Activated naive CD8-positive, alpha-beta T cell (primary cell): Measurements from ENCODE around the gene RPS6KA2.

Source experiments
- H3K27ac Mint-ChIP-seq: one replicate; pipeline ENCODE4 v1.8.0; 2021; ENCODE audit warnings: mixed read lengths
- H3K27me3 Mint-ChIP-seq: one replicate; pipeline ENCODE4 v1.8.0; 2021; ENCODE audit warnings: mixed read lengths
- H3K36me3 Mint-ChIP-seq: one replicate; pipeline ENCODE4 v1.8.0; 2021; ENCODE audit warnings: mixed read lengths
- H3K4me1 Mint-ChIP-seq: one replicate; pipeline ENCODE4 v1.8.0; 2021; ENCODE audit warnings: low read depth, mixed read lengths
- H3K4me3 Mint-ChIP-seq: one replicate; pipeline ENCODE4 v1.8.0; 2021; ENCODE audit warnings: mild to moderate bottlenecking, mixed read lengths
- H3K9me3 Mint-ChIP-seq: one replicate; pipeline ENCODE4 v1.8.0; 2021; ENCODE audit warnings: low read depth, mixed read lengths

RPS6KA2 gene

DNA sequence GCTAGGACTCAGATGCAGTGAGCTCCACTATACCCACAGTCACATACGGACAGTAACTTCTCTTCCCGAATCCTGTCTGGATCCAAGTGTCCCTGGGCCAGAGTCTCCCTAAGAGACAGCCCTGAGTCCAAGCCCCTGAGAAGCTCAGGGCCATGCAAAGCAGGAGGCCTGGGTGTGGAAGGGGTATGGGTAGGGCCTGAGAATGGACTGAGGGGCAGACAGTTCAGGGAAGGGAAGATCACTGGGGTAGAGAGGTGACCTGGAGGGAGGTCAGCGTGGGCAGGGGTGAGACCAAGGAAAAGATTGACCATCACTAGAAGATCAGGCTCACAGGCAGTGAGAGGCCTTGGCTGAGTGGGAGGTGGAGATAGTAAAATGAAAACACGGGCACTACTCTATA lies 8.8 kb downstream of the RPS6KA2 start:
- Mint-ChIP-seq H3K4me3 (no peak overlapping the region), H3K27me3 (no peaks in the 10 kb centered on the region), H3K9me3 (no peaks in the 10 kb centered on the region), H3K36me3 (peaks cover 7% of the 10 kb centered on the region), H3K4me1 (no peaks in the 10 kb centered on the region), H3K27ac (no peak overlapping the region)

GRCh38 chr6:166617359-166617758 lies 9.7 kb downstream of the RPS6KA2 start:
- no peaks in the 10 kb centered on the region for H3K27me3 Mint-ChIP-seq
- no peak overlapping the region for H3K4me3 Mint-ChIP-seq
- peaks cover 7% of the 10 kb centered on the region for H3K36me3 Mint-ChIP-seq
- no peak overlapping the region for H3K27ac Mint-ChIP-seq
- H3K9me3 Mint-ChIP-seq = no peaks in the 10 kb centered on the region
- no peaks in the 10 kb centered on the region for H3K4me1 Mint-ChIP-seq

- no peak overlapping the region for H3K4me3 Mint-ChIP-seq
- no peaks in the 10 kb centered on the region for H3K4me1 Mint-ChIP-seq
- no peaks in the 10 kb centered on the region for H3K9me3 Mint-ChIP-seq
- H3K27ac Mint-ChIP-seq = no peak overlapping the region
- no peaks in the 10 kb centered on the region for H3K27me3 Mint-ChIP-seq
- peaks cover 7% of the 10 kb centered on the region for H3K36me3 Mint-ChIP-seq
These were observed 10.5 kb downstream of the RPS6KA2 start for GRCh38 chr6:166616261-166617238.

DNA sequence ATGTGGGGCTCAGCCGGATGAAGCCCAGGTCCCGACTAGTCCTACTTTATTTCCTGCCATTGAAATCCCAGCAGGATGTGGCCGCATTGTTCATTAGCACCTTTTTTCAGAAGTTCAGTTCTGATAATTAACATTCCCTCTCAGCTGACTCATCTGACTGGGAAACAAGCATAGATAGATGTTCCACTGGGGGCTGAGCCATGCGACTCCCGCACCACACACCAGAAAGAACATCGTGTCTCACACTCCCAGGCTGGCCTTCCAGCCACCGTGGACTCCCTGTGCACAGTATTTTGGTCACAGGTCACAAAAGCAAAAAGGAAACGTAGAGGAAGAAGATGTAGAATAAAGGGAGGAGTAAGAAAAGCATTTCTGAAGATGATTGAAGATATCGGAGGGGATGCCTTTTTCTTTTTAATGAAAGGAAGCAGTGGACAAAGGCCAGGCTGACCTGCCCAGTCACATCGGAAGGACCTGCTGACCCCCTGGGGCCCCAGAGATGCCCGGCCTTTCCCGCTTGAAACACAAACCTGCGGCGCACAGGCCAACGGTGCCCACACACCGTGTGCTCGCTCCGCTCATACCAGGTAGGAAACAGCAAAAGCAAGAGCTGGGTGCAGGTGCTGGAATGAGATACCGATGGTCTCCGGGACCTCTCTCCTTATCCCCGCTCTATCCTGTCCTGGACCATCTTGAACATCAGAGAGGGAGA lies 11.8 kb downstream of the RPS6KA2 start:
- H3K27ac Mint-ChIP-seq = no peak overlapping the region
- H3K4me1 Mint-ChIP-seq = no peaks in the 10 kb centered on the region
- peaks cover 7% of the 10 kb centered on the region for H3K36me3 Mint-ChIP-seq
- no peak overlapping the region for H3K4me3 Mint-ChIP-seq
- H3K9me3 Mint-ChIP-seq = no peaks in the 10 kb centered on the region
- no peaks in the 10 kb centered on the region for H3K27me3 Mint-ChIP-seq

GRCh38 chr6:166614589-166614988 lies 12.5 kb downstream of the RPS6KA2 start:
- Mint-ChIP-seq H3K9me3 (no peaks in the 10 kb centered on the region), H3K4me3 (no peak overlapping the region), H3K36me3 (peaks cover 7% of the 10 kb centered on the region), H3K4me1 (no peaks in the 10 kb centered on the region), H3K27me3 (no peaks in the 10 kb centered on the region), H3K27ac (no peak overlapping the region)

- H3K36me3 Mint-ChIP-seq = peaks cover 7% of the 10 kb centered on the region
- H3K4me3 Mint-ChIP-seq = no peak overlapping the region
- H3K4me1 Mint-ChIP-seq = no peaks in the 10 kb centered on the region
- no peaks in the 10 kb centered on the region for H3K9me3 Mint-ChIP-seq
- H3K27ac Mint-ChIP-seq = no peak overlapping the region
- no peaks in the 10 kb centered on the region for H3K27me3 Mint-ChIP-seq
These were observed 12.9 kb downstream of the RPS6KA2 start for GRCh38 chr6:166614171-166614583.

DNA sequence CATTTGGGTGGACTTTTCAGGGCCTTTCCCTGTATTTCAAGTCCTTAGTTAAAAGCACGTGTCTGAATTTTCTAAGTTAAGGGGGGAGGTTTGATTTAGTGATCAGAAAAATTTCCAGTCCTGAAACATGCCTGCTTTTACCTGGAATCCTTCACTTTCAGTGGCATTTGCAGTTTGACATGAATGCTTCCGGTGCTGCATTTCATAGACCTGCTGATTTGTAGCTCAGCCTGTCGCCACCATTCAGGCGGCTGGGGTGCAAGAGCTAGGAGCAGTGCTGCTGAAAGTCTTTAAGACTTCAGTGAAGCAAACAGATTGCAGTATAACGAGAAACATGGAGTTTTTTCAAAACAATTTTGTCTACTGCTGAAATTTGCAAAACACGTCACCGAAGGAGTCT lies 14.0 kb downstream of the RPS6KA2 start:
- no peak overlapping the region for H3K4me3 Mint-ChIP-seq
- peaks cover 4% of the 10 kb centered on the region for H3K36me3 Mint-ChIP-seq
- no peak overlapping the region for H3K27ac Mint-ChIP-seq
- H3K9me3 Mint-ChIP-seq = no peaks in the 10 kb centered on the region
- H3K4me1 Mint-ChIP-seq = no peaks in the 10 kb centered on the region
- H3K27me3 Mint-ChIP-seq = no peaks in the 10 kb centered on the region

DNA sequence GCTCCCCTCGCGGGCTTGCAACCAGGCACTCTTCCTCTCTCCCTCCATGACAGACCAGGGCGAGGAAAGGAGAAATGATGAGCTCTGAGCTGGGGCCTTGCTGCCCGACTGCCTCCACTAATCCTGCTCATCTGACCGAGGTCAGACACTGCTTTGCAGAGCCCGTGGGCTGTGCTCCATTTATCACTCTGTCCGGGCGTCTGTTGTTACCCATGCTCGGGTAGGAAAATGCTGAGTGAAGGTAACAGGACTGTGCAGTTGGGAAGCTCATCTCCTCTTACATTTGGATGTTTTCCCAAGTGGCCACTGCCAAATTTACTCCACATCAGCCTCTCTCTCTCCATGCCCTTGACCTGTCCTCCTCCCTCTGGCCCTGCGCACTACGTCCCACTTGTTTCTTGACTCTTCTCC lies 14.6 kb downstream of the RPS6KA2 start:
- Mint-ChIP-seq H3K27me3 (no peaks in the 10 kb centered on the region), H3K4me3 (no peak overlapping the region), H3K9me3 (no peaks in the 10 kb centered on the region), H3K4me1 (no peaks in the 10 kb centered on the region), H3K27ac (no peak overlapping the region), H3K36me3 (peaks cover 4% of the 10 kb centered on the region)

GRCh38 chr6:166611631-166612030 lies 15.4 kb downstream of the RPS6KA2 start:
- Mint-ChIP-seq H3K27me3 (no peaks in the 10 kb centered on the region), H3K4me1 (no peaks in the 10 kb centered on the region), H3K4me3 (no peak overlapping the region), H3K36me3 (peaks cover 4% of the 10 kb centered on the region), H3K9me3 (no peaks in the 10 kb centered on the region), H3K27ac (no peak overlapping the region)

GRCh38 chr6:166610069-166610468 lies 17.0 kb downstream of the RPS6KA2 start:
- Mint-ChIP-seq H3K9me3 (no peaks in the 10 kb centered on the region), H3K4me1 (no peaks in the 10 kb centered on the region), H3K27me3 (no peaks in the 10 kb centered on the region), H3K36me3 (peaks cover 3% of the 10 kb centered on the region), H3K27ac (no peak overlapping the region), H3K4me3 (no peak overlapping the region)

DNA sequence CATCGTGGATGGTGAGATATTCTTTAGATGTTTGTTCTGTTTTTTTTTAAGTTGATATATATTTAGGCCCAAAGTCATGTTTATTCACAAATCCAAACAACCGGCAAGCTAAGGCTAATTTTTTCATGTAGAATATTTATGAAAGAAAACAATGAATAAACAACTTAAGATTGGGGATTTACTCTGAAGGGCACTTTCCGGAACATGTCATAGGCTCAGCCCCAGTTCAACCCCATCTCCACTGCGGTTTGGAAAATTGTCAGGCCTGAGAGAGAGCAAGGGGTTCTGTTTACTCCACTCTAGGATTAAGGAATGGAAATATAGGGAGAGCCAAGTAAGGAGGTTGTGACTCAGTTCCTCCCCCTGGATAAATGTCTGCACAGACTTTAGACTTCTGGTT lies 18.3 kb downstream of the RPS6KA2 start:
- no peaks in the 10 kb centered on the region for H3K4me1 Mint-ChIP-seq
- no peaks in the 10 kb centered on the region for H3K9me3 Mint-ChIP-seq
- no peak overlapping the region for H3K4me3 Mint-ChIP-seq
- peaks cover under 1% of the 10 kb centered on the region for H3K36me3 Mint-ChIP-seq
- H3K27ac Mint-ChIP-seq = no peak overlapping the region
- H3K27me3 Mint-ChIP-seq = no peaks in the 10 kb centered on the region

DNA sequence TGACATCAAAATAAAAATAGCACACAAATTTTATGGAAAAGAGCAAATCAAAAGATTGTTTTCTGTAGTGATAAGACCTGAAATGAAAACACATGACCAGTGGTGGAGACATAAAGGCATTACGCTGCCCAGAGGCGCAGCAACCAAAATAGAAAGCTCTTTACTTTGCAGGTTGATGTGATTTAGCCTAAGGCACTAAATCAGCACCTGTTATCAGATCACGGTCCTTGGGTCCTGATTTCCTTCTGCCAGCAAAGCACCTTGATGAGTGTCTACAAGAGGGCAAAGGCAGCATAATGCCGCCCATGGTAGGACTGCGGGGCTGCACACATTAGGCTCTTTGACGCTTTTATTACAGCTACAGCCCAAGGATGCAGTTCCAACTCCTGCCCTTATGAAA lies 21.3 kb downstream of the RPS6KA2 start:
- H3K9me3 Mint-ChIP-seq = no peaks in the 10 kb centered on the region
- H3K27me3 Mint-ChIP-seq = no peaks in the 10 kb centered on the region
- H3K27ac Mint-ChIP-seq = no peak overlapping the region
- H3K36me3 Mint-ChIP-seq = no peaks in the 10 kb centered on the region
- H3K4me1 Mint-ChIP-seq = no peaks in the 10 kb centered on the region
- no peak overlapping the region for H3K4me3 Mint-ChIP-seq

- H3K27me3 Mint-ChIP-seq = no peaks in the 10 kb centered on the region
- no peaks in the 10 kb centered on the region for H3K36me3 Mint-ChIP-seq
- no peaks in the 10 kb centered on the region for H3K9me3 Mint-ChIP-seq
- H3K27ac Mint-ChIP-seq = no peak overlapping the region
- H3K4me1 Mint-ChIP-seq = no peaks in the 10 kb centered on the region
- H3K4me3 Mint-ChIP-seq = no peak overlapping the region
These were observed 22.1 kb downstream of the RPS6KA2 start for GRCh38 chr6:166604911-166605310.

- no peaks in the 10 kb centered on the region for H3K27me3 Mint-ChIP-seq
- H3K4me1 Mint-ChIP-seq = no peaks in the 10 kb centered on the region
- no peak overlapping the region for H3K27ac Mint-ChIP-seq
- no peaks in the 10 kb centered on the region for H3K36me3 Mint-ChIP-seq
- no peak overlapping the region for H3K4me3 Mint-ChIP-seq
- H3K9me3 Mint-ChIP-seq = no peaks in the 10 kb centered on the region
These were observed 22.7 kb downstream of the RPS6KA2 start for GRCh38 chr6:166604328-166604727.

GRCh38 chr6:166603043-166603690 lies 23.9 kb downstream of the RPS6KA2 start:
- Mint-ChIP-seq H3K27ac (no peak overlapping the region), H3K27me3 (no peaks in the 10 kb centered on the region), H3K4me3 (no peak overlapping the region), H3K36me3 (no peaks in the 10 kb centered on the region), H3K9me3 (no peaks in the 10 kb centered on the region), H3K4me1 (no peaks in the 10 kb centered on the region)
